Activated T-cell treated with anti-CD3 and anti-CD28 coated beads for 48 hours (primary cell): ENCODE data around the gene GORASP1.
"Not testable (repeated sequence)": the region's sequence is repeated elsewhere in the genome, so short reads cannot be mapped to it uniquely, and the experiment has no call there.

Experiments used
- DNase-seq: peaks from one replicate; pipeline ENCODE4 v3.0.0-alpha.2; 2020; ENCODE audit warnings: low read depth

The GORASP1 gene

GRCh38 chr3:39064646-39065045, 42.8 kb downstream of the GORASP1 start:
- no peak for DNase-seq

- no peak for DNase-seq
Observed at GRCh38 chr3:39063143-39063542, 44.3 kb downstream of the GORASP1 start.

GRCh38 chr3:39062180-39062579, 45.2 kb downstream of the GORASP1 start:
- DNase-seq: no peak

GRCh38 chr3:39061228-39061627, 46.2 kb downstream of the GORASP1 start:
- DNase-seq: not testable (repeated sequence)

- DNase-seq: no peak
Observed at GRCh38 chr3:39056151-39056550, 51.3 kb downstream of the GORASP1 start.

- DNase-seq: no peak
Observed at GRCh38 chr3:39053696-39054095, 53.7 kb downstream of the GORASP1 start.

GRCh38 chr3:39052583-39052982, 54.8 kb downstream of the GORASP1 start:
- no peak for DNase-seq

- peak; percentile 86 for DNase-seq
Observed at GRCh38 chr3:39051649-39052561, 55.5 kb downstream of the GORASP1 start, which contains the start of the genes SCN11A and WDR48. TSS of gene SCN11A (minus strand) at chr3:39051944. CDS start at chr3:38950362, 101,582 bp downstream. TSS of gene WDR48 (plus strand) at chr3:39052016. CDS start at chr3:39052026, 10 bp downstream.

GRCh38 chr3:39050029-39050428, 57.4 kb downstream of the GORASP1 start:
- DNase-seq: no peak
